ENCODE results near the gene VSTM2L. TPM values are rescaled to one million over a fixed set of nuclear protein-coding genes. Genes with fewer than 3 reads are reported as not detected.
A peak's percentile ranks its signal among the peaks of the same experiment; 100 is the strongest.

VSTM2L gene
- total and polyA plus RNA-seq, 2 of the 13 experiments (the other 11 are each of a cell fraction or from before 2014, with no cell fraction given) = not detected

GRCh38 chr20:37914672-37915433 lies 11.9 kb downstream of the VSTM2L start (continued):
- TF ChIP-seq ZFP36L2 (CRISPR knock-in tag; IDR thresholded peaks at IDR 0.05) (no peak), EEA1 (CRISPR knock-in tag; IDR thresholded peaks at IDR 0.05; ENCODE audit: borderline replicate concordance) (no peak), HOXA7 (CRISPR knock-in tag; IDR thresholded peaks at IDR 0.05) (no peak), HNF1B (CRISPR knock-in tag; IDR thresholded peaks at IDR 0.05) (peak; percentile 65), PCBP1 (IDR thresholded peaks at IDR 0.05; ENCODE audit: borderline replicate concordance, low read depth, low read length) (peak; percentile 94), MEIS2 (CRISPR knock-in tag; IDR thresholded peaks at IDR 0.05) (peak; percentile 49; the same call in 1 of the 2 replicates), KDM2A (CRISPR knock-in tag; IDR thresholded peaks at IDR 0.05; ENCODE audit: borderline replicate concordance, low read depth) (peak; percentile 59; the same call in 1 of the 2 replicates), SKI (IDR thresholded peaks at IDR 0.05; ENCODE audit: partially characterized antibody) (no peak), ZBTB4 (CRISPR knock-in tag; IDR thresholded peaks at IDR 0.05; ENCODE audit: borderline replicate concordance) (0 out of 2 replicates have a peak, but pooled peaks have one; percentile 36), PPARG (CRISPR knock-in tag; conservative IDR thresholded peaks at IDR 0.05) (0 out of 2 replicates have a peak, but pooled peaks have one; percentile 18), NKX3-1 (CRISPR knock-in tag; IDR thresholded peaks at IDR 0.05) (no peak), JDP2 (CRISPR knock-in tag; IDR thresholded peaks at IDR 0.05; ENCODE audit: borderline replicate concordance) (no peak), ZNF430 (CRISPR knock-in tag; IDR thresholded peaks at IDR 0.05) (peak; percentile 39; the same call in 1 of the 2 replicates), ZNF335 (CRISPR knock-in tag; IDR thresholded peaks at IDR 0.05) (no peak), SRY (CRISPR knock-in tag; IDR thresholded peaks at IDR 0.05) (peak; percentile 74; the same call in 1 of the 2 replicates), TEAD2 (CRISPR knock-in tag; IDR thresholded peaks at IDR 0.05) (no peak), ZNF251 (CRISPR knock-in tag; IDR thresholded peaks at IDR 0.05) (no peak), PITX1 (CRISPR knock-in tag; IDR thresholded peaks at IDR 0.05) (peak; percentile 41; the same call in 1 of the 2 replicates), TERF1 (CRISPR knock-in tag; IDR thresholded peaks at IDR 0.05) (no peak)
- TF ChIP-seq, protein P1, sequence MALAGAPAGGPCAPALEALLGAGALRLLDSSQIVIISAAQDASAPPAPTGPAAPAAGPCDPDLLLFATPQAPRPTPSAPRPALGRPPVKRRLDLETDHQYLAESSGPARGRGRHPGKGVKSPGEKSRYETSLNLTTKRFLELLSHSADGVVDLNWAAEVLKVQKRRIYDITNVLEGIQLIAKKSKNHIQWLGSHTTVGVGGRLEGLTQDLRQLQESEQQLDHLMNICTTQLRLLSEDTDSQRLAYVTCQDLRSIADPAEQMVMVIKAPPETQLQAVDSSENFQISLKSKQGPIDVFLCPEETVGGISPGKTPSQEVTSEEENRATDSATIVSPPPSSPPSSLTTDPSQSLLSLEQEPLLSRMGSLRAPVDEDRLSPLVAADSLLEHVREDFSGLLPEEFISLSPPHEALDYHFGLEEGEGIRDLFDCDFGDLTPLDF (CRISPR knock-in tag; IDR thresholded peaks at IDR 0.05) = no peak

Data from HepG2 (cell line).